HepG2 (cell line): ENCODE data around the gene YWHAQ. TPM values are rescaled to one million over a fixed set of nuclear protein-coding genes. Genes with fewer than 3 reads are reported as not detected.

Experiments used
- ATF3 ChIP-seq: sonication (generic); formaldehyde crosslinking; IDR thresholded peaks from 2 replicates; pipeline ENCODE4 v1.4.0; 2020; ENCODE audit warnings: missing genetic modification reagents
- ATF7-NPFF ChIP-seq: sonication (generic); formaldehyde crosslinking; IDR thresholded peaks from 2 replicates; pipeline ENCODE4 v1.8.1; 2023; ENCODE audit warnings: mild to moderate bottlenecking, low read depth, missing genetic modification reagents, moderate library complexity
- ETV6 ChIP-seq: sonication (generic); formaldehyde crosslinking; conservative IDR thresholded peaks from 2 replicates; pipeline ENCODE4 v1.4.0; 2020; ENCODE audit warnings: missing genetic modification reagents
- EZH2 ChIP-seq: conservative IDR thresholded peaks from 2 replicates; pipeline ENCODE4 v1.6.1; 2012; ENCODE audit warnings: mild to moderate bottlenecking, low read depth, low read length, moderate library complexity
- GATAD2A ChIP-seq: IDR thresholded peaks from 2 replicates; pipeline ENCODE4 v1.6.1; 2016
- KMT2B ChIP-seq: IDR thresholded peaks from 2 replicates; pipeline ENCODE4 v1.6.1; 2016; ENCODE audit warnings: missing genetic modification reagents, missing compliant biosample characterization
- LCORL ChIP-seq, 2 experiments: fragments of 450-650 bp in 1 of 2; sonication (generic) in 1 of 2; formaldehyde crosslinking in 1 of 2; IDR thresholded peaks; 2 replicates each; pipeline versions ENCODE4 v1.5.0 to v1.6.1; 2017 to 2020; ENCODE audit warnings: antibody characterized with exemption in 1 of 2, missing genetic modification reagents in 1 of 2
- MTF1 ChIP-seq: sonication (generic); formaldehyde crosslinking; IDR thresholded peaks from 2 replicates; pipeline ENCODE4 v1.5.0; 2020; ENCODE audit warnings: missing genetic modification reagents
- NR3C1 ChIP-seq: sonication (generic); formaldehyde crosslinking; IDR thresholded peaks from 2 replicates; pipeline ENCODE4 v1.4.0; 2020; ENCODE audit warnings: missing genetic modification reagents
- PHF20 ChIP-seq: sonication (generic); formaldehyde crosslinking; IDR thresholded peaks from 2 replicates; pipeline ENCODE4 v1.5.0; 2020; ENCODE audit warnings: mild to moderate bottlenecking, missing genetic modification reagents
- PLRG1 ChIP-seq: fragments of 450-650 bp; conservative IDR thresholded peaks from 2 replicates; pipeline ENCODE4 v1.6.1; 2016
- PREB ChIP-seq: sonication (generic); formaldehyde crosslinking; IDR thresholded peaks from 2 replicates; pipeline ENCODE4 v1.4.0; 2020; ENCODE audit warnings: missing genetic modification reagents
- REPIN1 ChIP-seq: sonication (generic); formaldehyde crosslinking; IDR thresholded peaks from 2 replicates; pipeline ENCODE4 v1.8.0; 2022; ENCODE audit warnings: missing genetic modification reagents, low read depth, mild to moderate bottlenecking, borderline replicate concordance
- REXO4 ChIP-seq: sonication (generic); formaldehyde crosslinking; IDR thresholded peaks from 2 replicates; pipeline ENCODE4 v1.8.0; 2022; ENCODE audit warnings: missing genetic modification reagents, mild to moderate bottlenecking, borderline replicate concordance
- RFX1 ChIP-seq: fragments of 450-650 bp; IDR thresholded peaks from 2 replicates; pipeline ENCODE4 v1.6.1; 2017
- SAFB2 ChIP-seq: sonication (generic); formaldehyde crosslinking; IDR thresholded peaks from 2 replicates; pipeline ENCODE4 v1.5.1; 2020; ENCODE audit warnings: missing genetic modification reagents, low read depth, mild to moderate bottlenecking, borderline replicate concordance
- ZBTB44 ChIP-seq: sonication (generic); formaldehyde crosslinking; IDR thresholded peaks from 2 replicates; pipeline ENCODE4 v1.4.0; 2020; ENCODE audit warnings: missing genetic modification reagents
- ZFP82 ChIP-seq: sonication (generic); formaldehyde crosslinking; IDR thresholded peaks from 2 replicates; pipeline ENCODE4 v1.5.1; 2020; ENCODE audit warnings: mild to moderate bottlenecking, missing genetic modification reagents, borderline replicate concordance
- ZMYM4 ChIP-seq: sonication (generic); formaldehyde crosslinking; IDR thresholded peaks from 2 replicates; pipeline ENCODE4 v1.8.1; 2023; ENCODE audit warnings: mild to moderate bottlenecking, missing genetic modification reagents
- ZNF329 ChIP-seq: sonication (generic); formaldehyde crosslinking; IDR thresholded peaks from 2 replicates; pipeline ENCODE4 v1.9.0; 2021; ENCODE audit warnings: low read depth, mild to moderate bottlenecking, missing genetic modification reagents
- ZNF510 ChIP-seq: sonication (generic); formaldehyde crosslinking; IDR thresholded peaks from 2 replicates; pipeline ENCODE4 v1.4.0; 2020; ENCODE audit warnings: low read depth, mild to moderate bottlenecking, missing genetic modification reagents
- ZNF549 ChIP-seq: sonication (generic); formaldehyde crosslinking; IDR thresholded peaks from 2 replicates; pipeline ENCODE4 v1.5.0; 2020; ENCODE audit warnings: missing genetic modification reagents
- ZNF766 ChIP-seq: sonication (generic); formaldehyde crosslinking; IDR thresholded peaks from 2 replicates; pipeline ENCODE4 v1.5.0; 2020; ENCODE audit warnings: missing genetic modification reagents, borderline replicate concordance
- ZNF770 ChIP-seq: sonication (generic); formaldehyde crosslinking; IDR thresholded peaks from 2 replicates; pipeline ENCODE4 v1.5.0; 2020; ENCODE audit warnings: mild to moderate bottlenecking, missing genetic modification reagents
- ZNF850 ChIP-seq: sonication (generic); formaldehyde crosslinking; conservative IDR thresholded peaks from 2 replicates; pipeline ENCODE4 v1.9.0; 2021; ENCODE audit warnings: mild to moderate bottlenecking, missing genetic modification reagents
- ZSCAN22 ChIP-seq: sonication (generic); formaldehyde crosslinking; IDR thresholded peaks from 2 replicates; pipeline ENCODE4 v1.4.0; 2020; ENCODE audit warnings: mild to moderate bottlenecking, missing genetic modification reagents
- polyA plus RNA-seq, 8 experiments: library from polyadenylated mRNA; depleted of rRNA in 3 of 8; stranded (reverse) in 7 of 8; unstranded in 1 of 8; fragments of >200 nt; fragmentation: Illumina TruSeq in 4 of 8; extraction: Trizol in 4 of 8; gene quantifications; 2 replicates each; pipeline versions ENCODE4 v1.2.1 to v1.2.3, GENCODE V29; 2011 to 2016; ENCODE audit warnings: low read depth in 4 of 8, missing spikeins in 1 of 8, mixed read lengths in 1 of 8; ENCODE audit not compliant: insufficient read depth in 1 of 8
- total RNA-seq, 5 experiments: library from RNA; depleted of rRNA; stranded (reverse); fragments of >200 nt; fragmentation: Illumina TruSeq; extraction: Trizol; gene quantifications; 2 replicates each; pipeline ENCODE4 v1.2.3, GENCODE V29; 2016; ENCODE audit warnings: low read depth in 1 of 5

The YWHAQ gene
- total and polyA plus RNA-seq, 2 of the 13 experiments (the other 11 are each of a cell fraction or from before 2014, with no cell fraction given) = 160 to 304 TPM

GRCh38 chr2:9554921-9555296 is 75.9 kb downstream of the YWHAQ start (continued):
- TF ChIP-seq ATF7-NPFF (CRISPR knock-in tag) = no peak
- TF ChIP-seq ZNF549 = no peak
- TF ChIP-seq ZNF770 (CRISPR knock-in tag) = no peak
- TF ChIP-seq ZNF850 (CRISPR knock-in tag) = 0 out of 2 replicates have a peak, but pooled peaks have one; percentile 12
- no peak for TF ChIP-seq NR3C1 (CRISPR knock-in tag)
- no peak for TF ChIP-seq PREB (CRISPR knock-in tag)
- TF ChIP-seq GATAD2A (CRISPR knock-in tag) = no peak
- TF ChIP-seq REPIN1 (CRISPR knock-in tag) = no peak
- no peak for TF ChIP-seq ZNF766
- no peak; the same call in 1 of the 2 replicates for TF ChIP-seq ZSCAN22 (CRISPR knock-in tag)
- TF ChIP-seq ZNF510 (CRISPR knock-in tag) = no peak
- no peak for TF ChIP-seq ZBTB44 (CRISPR knock-in tag)
- no peak for TF ChIP-seq SAFB2 (CRISPR knock-in tag)
- no peak for TF ChIP-seq PLRG1
- no peak for TF ChIP-seq ETV6 (CRISPR knock-in tag)
- no peak for TF ChIP-seq RFX1
- TF ChIP-seq LCORL (IDR thresholded peaks at IDR 0.05) = no peak
- TF ChIP-seq LCORL (CRISPR knock-in tag; IDR thresholded peaks at IDR 0.05) = no peak
- TF ChIP-seq PHF20 (CRISPR knock-in tag) = no peak
- TF ChIP-seq EZH2 = no peak
- no peak for TF ChIP-seq KMT2B (CRISPR knock-in tag)
- no peak for TF ChIP-seq REXO4 (CRISPR knock-in tag)
- peak; percentile 9; the same call in 1 of the 2 replicates for TF ChIP-seq ZFP82 (CRISPR knock-in tag)
- TF ChIP-seq ZMYM4 (CRISPR knock-in tag) = no peak
- TF ChIP-seq ATF3 (CRISPR knock-in tag) = no peak
- no peak for TF ChIP-seq ZNF329
- no peak for TF ChIP-seq MTF1 (CRISPR knock-in tag)
